ENCODE measurements around the gene DEPDC7.
"Not testable (repeated sequence)": the region's sequence is repeated elsewhere in the genome, so short reads cannot be mapped to it uniquely, and the experiment has no call there.

- TF ChIP-seq CTCF (IDR thresholded peaks at IDR 0.05); EZH2 (IDR thresholded peaks at IDR 0.05; ENCODE audit: borderline replicate concordance, insufficient read depth, low read depth, low read length, poor library complexity, severe bottlenecking): not testable (repeated sequence)
Measured at GRCh38 chr11:33048701-33049100, 33.0 kb downstream of the DEPDC7 start.

Data from B cell (primary cell).